Inflammatory macrophage treated with lipopolysaccharide for 4 hours (primary cell): Measurements from ENCODE around the gene SHC1.
A peak's percentile ranks its signal among the peaks of the same experiment; 100 is the strongest.

Experiments used
- DNase-seq: peaks from one replicate; pipeline ENCODE4 v3.0.0-alpha.2; 2020

The SHC1 gene

GRCh38 chr1:154954541-154954940 lies 16.0 kb downstream of the SHC1 start:
- no peak for DNase-seq

GRCh38 chr1:154953611-154954038 lies 16.9 kb downstream of the SHC1 start:
- no peak for DNase-seq

GRCh38 chr1:154952664-154953063 lies 17.9 kb downstream of the SHC1 start:
- no peak for DNase-seq

- no peak for DNase-seq
These were observed 18.5 kb downstream of the SHC1 start for GRCh38 chr1:154951901-154952657.

- DNase-seq = no peak
These were observed 22.5 kb downstream of the SHC1 start for GRCh38 chr1:154948079-154948478.

- no peak for DNase-seq
These were observed 24.3 kb downstream of the SHC1 start for GRCh38 chr1:154945962-154946850.

- DNase-seq = no peak
These were observed 25.2 kb downstream of the SHC1 start for GRCh38 chr1:154945160-154945961.

- DNase-seq = no peak
These were observed 26.0 kb downstream of the SHC1 start for GRCh38 chr1:154944401-154945159.

GRCh38 chr1:154943649-154944400 lies 26.7 kb downstream of the SHC1 start:
- DNase-seq = peak; percentile 48

GRCh38 chr1:154941333-154942013 lies 29.1 kb downstream of the SHC1 start:
- no peak for DNase-seq

GRCh38 chr1:154940651-154941194 lies 29.8 kb downstream of the SHC1 start:
- no peak for DNase-seq

GRCh38 chr1:154940213-154940560 lies 30.4 kb downstream of the SHC1 start:
- no peak for DNase-seq

- no peak for DNase-seq
These were observed 31.7 kb downstream of the SHC1 start for GRCh38 chr1:154938604-154939399.

GRCh38 chr1:154937988-154938386 lies 32.6 kb downstream of the SHC1 start:
- no peak for DNase-seq

GRCh38 chr1:154937085-154937987 lies 33.2 kb downstream of the SHC1 start:
- DNase-seq = peak; percentile 89

GRCh38 chr1:154936555-154937084 lies 33.9 kb downstream of the SHC1 start, which contains the start of gene PMVK:
Gene PMVK, minus strand, starts transcription at chr1:154936719. Its CDS starts 34 bp downstream, at chr1:154936685.
- DNase-seq = peak; percentile 95

GRCh38 chr1:154935749-154936554 lies 34.6 kb downstream of the SHC1 start:
- no peak for DNase-seq
